Thoracic aorta (tissue), 2 donors: Measurements from ENCODE around the gene ATRN. TPM values are rescaled to one million over a fixed set of nuclear protein-coding genes. Genes with fewer than 3 reads are reported as not detected.

ENCODE experiments used
- ATAC-seq: fragments of 150-250 bp; one replicate; pipeline ENCODE4 v1.8.0; 2017; ENCODE audit warnings: low read depth; ENCODE audit not compliant: insufficient number of reproducible peaks, low FRiP score
- DNase-seq: peaks from one replicate; pipeline ENCODE4 v3.0.0-alpha.2; 2020; ENCODE audit warnings: low spot score
- H3K27ac ChIP-seq, 2 donors: fragments of 200-600 bp; sonication (generic); 1 replicate in 1 of 2; 2 replicates in 1 of 2; pipeline ENCODE4 v1.5.1; 2016; ENCODE audit warnings: mild to moderate bottlenecking in 2 of 2, moderate library complexity in 2 of 2
- H3K27me3 ChIP-seq: fragments of 200-600 bp; sonication (generic); replicated peaks from 2 replicates; pipeline ENCODE4 v1.6.0; 2016; ENCODE audit warnings: mild to moderate bottlenecking; ENCODE audit not compliant: insufficient read depth
- H3K36me3 ChIP-seq: fragments of 200-600 bp; sonication (generic); one replicate; pipeline ENCODE4 v1.5.1; 2016
- H3K4me1 ChIP-seq, 2 donors: fragments of 200-600 bp; sonication (generic); 1 replicate in 1 of 2; 2 replicates in 1 of 2; pipeline versions ENCODE4 v1.5.1 to v1.6.0; 2016; ENCODE audit warnings: low read depth in 2 of 2, mild to moderate bottlenecking in 1 of 2; ENCODE audit not compliant: control insufficient read depth in 1 of 2
- H3K4me3 ChIP-seq: fragments of 200-600 bp; sonication (generic); 2 replicates; pipeline ENCODE4 v1.5.1; 2016; ENCODE audit warnings: mild to moderate bottlenecking
- H3K9me3 ChIP-seq: fragments of 200-600 bp; sonication (generic); 2 replicates; pipeline ENCODE4 v1.5.1; 2016
- CTCF ChIP-seq: fragments of 200-600 bp; sonication (generic); IDR thresholded peaks from one replicate; pipeline ENCODE4 v1.5.1; 2019; ENCODE audit warnings: antibody characterized with exemption
- total RNA-seq, 2 donors: library from RNA; depleted of rRNA; stranded (reverse); fragments of >200 nt; gene quantifications; one replicate each; pipeline versions ENCODE4 v1.1.0 to v1.2.3, GENCODE V29; 2016

The ATRN gene
- total RNA-seq, 2 donors from 2014 or later: 25.0 to 32.9 TPM

- TF ChIP-seq CTCF: no peak
- Histone ChIP-seq H3K4me1 (peaks cover 8 to 19% of the 10 kb centered on the region in 2 donors), H3K9me3 (no peaks in the 10 kb centered on the region), H3K36me3 (peaks cover 41% of the 10 kb centered on the region), H3K27ac (no peak overlapping the region), H3K27me3 (no peaks in the 10 kb centered on the region), H3K4me3 (no peak overlapping the region)
- no peak for ATAC-seq
- DNase-seq: no peak
Measured at GRCh38 chr20:3673221-3674070, 202.6 kb downstream of the ATRN start.

GRCh38 chr20:3674447-3674846, 203.6 kb downstream of the ATRN start:
- H3K36me3 ChIP-seq: peaks cover 38% of the 10 kb centered on the region
- H3K9me3 ChIP-seq: no peaks in the 10 kb centered on the region
- ATAC-seq (no peak), DNase-seq (no peak)
- H3K27me3 ChIP-seq: no peaks in the 10 kb centered on the region
- H3K27ac ChIP-seq: no peak overlapping the region
- TF ChIP-seq CTCF: no peak
- no peak overlapping the region for H3K4me3 ChIP-seq
- peaks cover 8 to 29% of the 10 kb centered on the region in 2 donors for H3K4me1 ChIP-seq

GRCh38 chr20:3674995-3675900, 204.4 kb downstream of the ATRN start:
- ATAC-seq: no peak
- Histone ChIP-seq H3K4me1 (peaks cover 12 to 37% of the 10 kb centered on the region in 2 donors), H3K9me3 (no peaks in the 10 kb centered on the region), H3K27ac (no peak overlapping the region), H3K4me3 (no peak overlapping the region), H3K36me3 (peaks cover 38% of the 10 kb centered on the region), H3K27me3 (no peaks in the 10 kb centered on the region)
- no peak for DNase-seq
- TF ChIP-seq CTCF: no peak

- Histone ChIP-seq H3K9me3 (no peaks in the 10 kb centered on the region), H3K36me3 (peaks cover 27% of the 10 kb centered on the region), H3K4me1 (peaks cover 20 to 47% of the 10 kb centered on the region in 2 donors), H3K27ac (peak overlapping the region; percentile 94 to 96), H3K27me3 (no peaks in the 10 kb centered on the region), H3K4me3 (no peak overlapping the region)
- ATAC-seq (no peak), DNase-seq (no peak)
- no peak for TF ChIP-seq CTCF
Measured at GRCh38 chr20:3677733-3678132, 206.9 kb downstream of the ATRN start.

- ATAC-seq (no peak), DNase-seq (no peak)
- no peak overlapping the region for H3K4me3 ChIP-seq
- no peaks in the 10 kb centered on the region for H3K9me3 ChIP-seq
- no peaks in the 10 kb centered on the region for H3K27me3 ChIP-seq
- peaks cover 23% of the 10 kb centered on the region for H3K36me3 ChIP-seq
- peaks cover 20 to 47% of the 10 kb centered on the region in 2 donors for H3K4me1 ChIP-seq
- TF ChIP-seq CTCF: no peak
- peak overlapping the region; percentile 94 to 96 for H3K27ac ChIP-seq
Measured at GRCh38 chr20:3678198-3678597, 207.4 kb downstream of the ATRN start.
